Kidney capillary endothelial cell (primary cell): Measurements from ENCODE around the gene ABCG5.

Source experiments
- DNase-seq: peaks from one replicate; pipeline ENCODE4 v3.0.0-alpha.2; 2018; ENCODE audit warnings: low spot score

Gene ABCG5

DNA sequence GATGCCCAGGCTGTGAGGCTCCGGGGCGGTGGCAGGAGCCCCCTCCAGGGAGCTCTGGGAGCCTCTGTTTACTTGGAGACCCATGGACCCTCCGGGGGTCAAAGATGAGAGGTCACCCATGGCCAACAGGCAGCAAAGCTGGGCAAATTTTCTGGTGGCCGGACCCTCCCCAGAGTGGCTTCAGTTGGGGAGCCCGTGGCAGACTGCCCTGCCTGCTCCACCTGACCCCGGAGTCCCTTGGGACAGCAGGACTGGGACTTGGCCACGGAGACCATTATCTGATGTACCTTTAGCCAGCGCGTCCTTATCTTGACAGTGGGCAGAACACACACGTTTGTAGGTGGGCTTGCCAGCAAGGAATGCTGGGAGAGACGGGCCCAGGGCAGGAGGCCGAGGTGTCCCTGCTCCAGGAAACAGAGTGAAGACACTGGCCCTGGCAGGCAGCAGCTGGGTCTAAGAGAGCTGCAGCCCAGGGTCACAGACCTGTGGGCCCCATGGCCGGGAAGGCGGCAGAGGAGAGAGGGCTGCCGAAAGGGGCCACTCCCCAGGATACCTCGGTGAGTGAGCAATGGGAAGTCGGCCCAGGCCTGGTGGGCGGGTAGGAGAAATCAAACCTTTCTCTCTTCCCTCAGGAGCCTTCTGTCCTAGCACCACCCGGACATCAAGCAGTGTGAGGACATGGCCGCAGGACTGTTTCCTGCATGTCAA is at the start of gene ABCG5, which contains the start of gene ABCG8:
Gene ABCG5, minus strand, starts transcription at position 280 of the 708 bp plus-strand sequence. Its CDS starts 160 bp downstream, at position 120.
Gene ABCG8, plus strand, starts transcription at position 412 of the 708 bp plus-strand sequence. Its CDS starts 83 bp downstream, at position 495.
- DNase-seq, result no peak

DNA sequence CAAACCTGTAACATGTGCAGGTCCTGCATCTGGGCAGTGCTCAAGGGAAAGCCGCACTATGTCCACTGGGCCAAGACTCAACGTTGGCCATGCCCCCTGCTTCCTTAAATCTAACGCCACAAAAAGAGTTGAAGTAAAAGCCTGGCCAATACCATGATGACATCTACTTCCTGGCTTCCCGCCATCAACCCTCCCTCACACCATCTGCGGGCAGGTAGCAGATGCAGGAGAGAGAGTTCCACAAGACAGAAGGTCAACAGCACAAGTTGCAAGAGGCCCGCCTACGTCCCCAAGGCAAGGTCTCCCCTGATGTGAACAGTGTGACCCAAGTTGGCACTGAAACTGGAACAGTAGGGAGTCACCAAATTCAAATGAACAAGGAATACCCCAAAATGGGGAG is 48.5 kb upstream of the ABCG5 start:
- DNase-seq, result no peak

DNA sequence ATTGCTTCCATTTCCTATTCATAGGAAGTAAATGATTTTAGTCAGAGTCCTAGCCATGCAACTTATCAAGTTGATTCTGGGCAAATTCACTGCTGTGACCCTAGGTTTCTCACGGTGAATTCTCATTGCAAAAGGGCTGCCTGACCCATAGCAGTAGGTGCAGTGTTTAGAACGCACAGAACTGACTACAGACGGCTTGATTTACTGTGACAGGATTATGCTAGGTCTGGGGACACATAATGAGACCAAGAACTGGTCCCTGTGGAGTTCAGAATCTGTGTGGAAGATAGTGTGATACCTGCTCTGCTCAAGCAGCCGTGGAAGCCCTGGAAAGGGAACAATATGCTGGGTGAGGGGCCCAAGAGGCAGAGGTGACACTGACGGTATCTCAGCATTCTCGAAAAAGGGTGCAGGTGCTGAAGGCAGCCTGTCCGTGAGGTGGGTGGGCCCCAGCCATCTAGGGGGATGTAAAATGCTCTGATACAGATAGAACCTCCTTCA is 46.5 kb upstream of the ABCG5 start:
- no peak for DNase-seq

DNA sequence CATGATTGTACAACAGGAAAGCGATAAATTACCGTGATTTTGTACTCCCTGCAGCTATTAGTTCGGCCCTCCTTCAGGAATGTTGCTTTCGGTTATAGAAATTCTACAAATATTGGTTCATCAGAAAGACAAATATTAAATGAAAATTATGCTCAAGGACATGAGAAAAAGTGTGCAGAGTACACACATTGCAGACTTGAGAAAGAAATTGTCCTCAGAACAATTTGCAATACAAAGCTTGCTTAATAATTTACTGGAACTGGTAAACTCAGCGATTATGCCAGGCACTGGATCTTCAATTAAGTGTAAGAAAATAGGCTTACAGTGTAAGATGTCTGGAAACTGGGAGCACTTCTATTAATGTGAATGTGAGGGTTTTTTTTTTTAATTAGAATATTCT is 46.0 kb upstream of the ABCG5 start:
- DNase-seq, result no peak

GRCh38 chr2:43882312-43882711 is 43.7 kb upstream of the ABCG5 start:
- no peak for DNase-seq

GRCh38 chr2:43880952-43881351 is 42.3 kb upstream of the ABCG5 start:
- no peak for DNase-seq

DNA sequence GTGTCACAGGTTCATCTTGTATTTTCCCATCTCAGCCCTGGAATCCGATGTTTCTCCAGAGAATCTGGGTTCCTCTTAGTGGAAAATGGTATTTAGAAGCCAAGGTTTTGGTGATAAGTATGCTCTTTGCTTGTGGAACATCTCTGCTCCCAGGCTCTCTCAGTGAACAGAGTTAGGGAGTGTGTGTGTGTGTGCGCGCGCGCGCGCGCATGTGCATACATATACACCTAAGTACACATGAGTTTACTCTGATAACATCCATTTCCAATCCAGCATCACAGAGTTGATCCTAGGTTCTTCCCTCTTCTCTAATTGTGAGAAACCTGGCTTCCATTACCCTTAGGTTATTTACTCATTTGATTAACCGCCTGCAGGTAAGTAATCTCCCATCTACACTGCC is 41.8 kb upstream of the ABCG5 start:
- DNase-seq, result no peak

GRCh38 chr2:43879261-43879660 is 40.6 kb upstream of the ABCG5 start:
- DNase-seq, result no peak

DNA sequence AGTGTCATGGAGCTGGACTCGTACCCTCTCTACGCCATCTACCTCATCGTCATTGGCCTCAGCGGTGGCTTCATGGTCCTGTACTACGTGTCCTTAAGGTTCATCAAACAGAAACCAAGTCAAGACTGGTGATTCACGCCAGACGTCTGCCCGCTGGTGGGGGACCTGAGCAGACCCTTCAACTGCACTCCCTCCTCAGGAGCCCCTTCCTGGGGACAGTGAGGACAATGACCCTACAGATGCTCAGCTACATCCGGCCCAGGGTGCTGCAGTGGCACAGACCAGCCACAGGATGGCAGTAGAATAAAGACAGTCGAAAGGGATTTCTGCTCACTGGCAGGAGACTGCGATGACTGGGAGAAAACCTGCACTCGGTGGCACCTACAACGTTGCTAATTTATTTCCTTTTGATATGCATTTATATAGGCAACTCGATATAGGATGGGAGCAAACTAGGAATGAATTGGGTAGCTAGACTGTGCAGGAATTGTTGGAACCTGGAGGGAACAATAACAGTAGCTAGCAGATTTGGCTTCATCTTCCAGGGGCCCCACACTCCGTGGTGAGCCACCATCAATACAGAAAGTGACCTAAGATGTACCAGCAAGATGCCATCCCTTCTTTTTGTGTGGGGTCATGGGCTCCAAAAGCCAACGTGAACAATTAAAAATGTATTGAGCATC is 39.3 kb upstream of the ABCG5 start:
- peak; percentile 42 for DNase-seq

- no peak for DNase-seq
Measured at GRCh38 chr2:43874776-43875451, 36.3 kb upstream of the ABCG5 start.

DNA sequence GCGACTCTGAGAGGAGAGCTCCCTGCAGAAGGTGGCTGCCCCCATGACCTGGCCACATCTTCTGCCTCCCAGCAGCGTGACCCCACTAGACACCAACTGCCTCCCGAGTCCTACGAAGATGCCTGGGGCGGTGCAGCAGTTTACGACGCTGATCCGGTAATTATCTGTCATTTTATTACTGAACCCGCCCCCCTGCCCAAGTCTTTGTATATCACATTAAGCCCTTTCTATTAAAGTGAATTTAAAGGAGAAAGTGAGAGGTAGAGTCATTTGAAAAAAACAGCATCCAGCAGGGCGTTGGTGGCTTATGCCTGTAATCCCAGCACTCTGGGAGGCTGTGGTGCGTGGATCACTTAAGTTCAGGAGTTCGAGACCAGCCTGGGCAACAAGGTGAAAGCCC is 33.5 kb upstream of the ABCG5 start:
- DNase-seq, result no peak

DNA sequence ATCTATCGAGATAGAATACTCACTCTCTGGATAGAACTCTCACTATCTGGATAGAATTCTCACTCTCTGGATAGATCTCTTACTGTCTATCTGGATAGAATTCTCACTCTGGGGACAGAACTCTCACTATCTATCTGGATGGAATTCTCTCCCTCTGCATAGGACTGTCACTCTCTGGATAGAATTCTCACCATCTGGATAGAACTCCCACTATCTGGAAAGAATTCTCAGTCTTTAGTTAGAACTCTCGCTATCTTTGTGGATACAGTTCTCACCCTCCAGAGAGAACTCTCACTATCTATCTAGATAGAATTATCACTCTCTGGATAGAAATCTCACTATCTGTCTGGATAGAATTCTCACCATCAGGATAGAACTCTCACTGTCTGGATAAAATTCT is 16.7 kb upstream of the ABCG5 start:
- DNase-seq, result no peak

DNA sequence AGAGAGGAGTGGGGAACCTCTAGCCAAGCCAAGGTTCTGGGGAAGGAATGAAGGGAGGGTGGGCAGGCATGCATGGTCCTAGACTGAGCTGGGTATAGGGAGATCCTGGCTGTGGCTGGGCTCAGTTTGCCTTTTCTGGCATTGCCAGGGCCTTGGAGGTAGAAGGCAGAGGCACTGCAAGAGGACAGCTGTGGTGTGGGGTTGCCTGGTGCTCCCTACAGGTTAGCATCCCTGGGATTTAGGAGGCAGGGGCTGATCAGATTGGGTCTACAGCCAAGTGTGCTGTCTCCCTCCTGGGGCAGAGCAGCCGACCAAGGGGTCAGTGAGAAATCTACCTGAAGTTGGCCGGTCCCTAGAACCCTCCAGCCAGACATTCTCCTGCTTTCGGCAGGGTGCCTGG is 16.0 kb upstream of the ABCG5 start:
- no peak for DNase-seq

DNA sequence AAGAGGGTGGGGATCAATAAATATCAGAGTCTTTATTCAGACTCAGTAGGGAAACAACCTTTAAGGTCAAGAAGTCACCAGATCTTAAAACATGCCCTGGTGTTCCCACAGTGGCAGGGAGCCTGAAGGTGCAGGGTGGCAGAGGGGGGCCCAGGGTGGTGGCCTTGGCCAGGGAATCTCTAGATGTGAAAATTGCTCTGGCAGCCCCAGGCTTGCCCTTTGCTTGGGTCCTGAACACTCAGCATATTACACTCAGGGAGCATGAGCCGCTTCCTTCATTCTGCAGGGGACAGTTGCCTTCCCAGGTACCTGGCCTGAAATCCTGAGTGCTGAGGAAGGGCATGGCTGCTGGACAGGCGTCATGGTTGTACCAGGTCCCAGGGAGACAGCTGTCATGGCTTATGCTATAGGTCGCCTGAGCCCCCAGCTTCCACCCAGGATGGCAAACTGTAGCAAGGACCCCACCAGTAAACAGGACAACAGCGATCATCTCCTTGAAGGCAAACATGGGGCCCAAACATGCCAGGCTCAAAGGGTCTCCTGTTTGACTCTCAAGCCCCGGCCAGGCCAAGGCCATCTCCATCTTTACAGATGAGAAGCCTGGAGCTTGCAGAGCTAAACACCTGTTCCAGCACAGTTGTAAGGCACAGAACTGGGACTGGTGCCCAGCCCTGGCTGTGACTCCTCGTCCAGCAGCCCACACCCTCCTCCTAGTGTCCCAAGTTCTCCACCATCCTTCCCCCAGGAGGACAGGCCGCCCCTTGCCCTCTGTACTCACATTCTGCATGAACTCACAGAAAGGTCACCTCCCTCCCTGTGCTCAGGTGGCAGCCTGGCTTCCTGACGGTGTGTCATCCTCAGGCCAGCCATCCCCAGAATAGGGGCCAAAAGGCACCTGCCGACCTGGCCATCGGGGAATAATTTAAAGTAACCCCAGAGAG is 14.8 kb upstream of the ABCG5 start:
- no peak for DNase-seq

DNA sequence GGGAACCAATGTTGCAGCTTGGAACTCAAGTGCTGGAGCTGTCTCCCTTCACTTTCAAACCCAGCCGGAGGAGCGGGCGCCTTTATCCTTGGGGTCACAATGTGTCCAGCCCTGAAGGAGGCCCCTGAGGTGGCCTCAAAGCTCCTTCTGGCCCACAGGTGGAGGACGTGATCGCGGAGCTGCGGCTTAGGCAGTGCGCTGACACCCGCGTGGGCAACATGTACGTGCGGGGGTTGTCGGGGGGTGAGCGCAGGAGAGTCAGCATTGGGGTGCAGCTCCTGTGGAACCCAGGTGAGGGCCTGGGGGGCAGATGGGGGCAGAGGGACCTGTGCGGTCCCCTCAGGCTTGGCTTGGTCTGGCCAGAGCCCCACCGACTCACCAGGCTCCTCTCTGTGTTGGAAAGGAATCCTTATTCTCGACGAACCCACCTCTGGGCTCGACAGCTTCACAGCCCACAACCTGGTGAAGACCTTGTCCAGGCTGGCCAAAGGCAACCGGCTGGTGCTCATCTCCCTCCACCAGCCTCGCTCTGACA is 13.6 kb upstream of the ABCG5 start:
- no peak for DNase-seq

DNA sequence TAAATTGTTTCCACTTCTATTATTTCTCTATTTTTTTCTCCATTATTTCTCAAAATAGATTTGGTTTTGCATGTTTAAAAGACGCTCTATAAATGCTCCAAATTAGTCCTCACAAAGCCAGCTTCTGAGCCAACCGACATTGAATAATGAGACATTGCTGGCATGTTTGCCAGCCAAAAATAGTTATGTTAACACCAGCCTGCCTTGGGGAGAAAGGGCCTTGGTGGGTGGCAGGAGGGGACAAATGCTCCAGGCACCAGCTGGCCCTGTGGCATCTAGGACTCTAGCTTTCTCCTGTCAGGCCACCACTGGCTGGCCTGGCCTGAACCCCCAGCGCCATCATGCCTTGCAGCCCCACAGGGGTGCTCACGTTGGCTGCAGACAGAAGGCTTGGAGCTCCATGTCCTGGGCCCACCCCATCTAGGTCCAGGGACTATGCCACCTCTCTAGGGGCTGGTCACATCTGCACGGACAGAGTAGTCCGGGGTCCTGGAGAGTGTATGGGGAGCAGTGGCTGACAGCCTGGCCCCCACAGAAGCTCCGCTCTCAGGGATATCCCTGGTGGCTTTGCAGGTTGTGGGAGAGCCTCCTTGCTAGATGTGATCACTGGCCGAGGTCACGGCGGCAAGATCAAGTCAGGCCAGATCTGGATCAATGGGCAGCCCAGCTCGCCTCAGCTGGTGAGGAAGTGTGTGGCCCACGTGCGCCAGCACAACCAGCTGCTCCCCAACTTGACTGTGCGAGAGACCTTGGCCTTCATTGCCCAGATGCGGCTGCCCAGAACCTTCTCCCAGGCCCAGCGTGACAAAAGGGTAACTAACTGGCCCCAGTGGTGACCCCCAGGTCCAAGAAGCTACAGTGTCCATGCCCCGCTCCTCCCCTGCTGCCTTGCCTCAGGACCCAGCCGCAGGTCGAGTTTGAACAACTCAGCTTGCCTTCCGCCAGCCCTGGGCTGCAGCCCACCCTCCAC is 12.7 kb upstream of the ABCG5 start:
- no peak for DNase-seq

DNA sequence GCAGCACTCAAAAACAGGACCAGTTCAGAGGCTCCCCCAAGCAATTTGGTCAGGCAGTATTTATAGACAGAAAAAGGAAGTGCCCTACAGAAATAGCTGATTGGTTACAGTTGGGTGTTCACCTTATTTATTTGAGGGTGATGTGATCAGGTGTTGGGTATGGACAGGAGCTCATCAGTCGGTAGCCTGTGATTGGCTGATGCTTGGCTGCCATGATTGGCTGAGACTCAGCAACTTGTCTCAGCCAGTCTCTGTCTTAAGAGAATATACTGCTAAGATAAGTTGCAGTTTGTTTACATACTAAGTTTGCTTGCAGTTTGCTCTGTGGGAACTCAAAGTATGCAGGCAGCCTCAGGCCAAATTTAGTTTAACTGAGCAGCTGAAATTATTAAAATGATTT is 9.6 kb upstream of the ABCG5 start:
- DNase-seq, result no peak

- DNase-seq, result no peak
Measured at GRCh38 chr2:43846140-43846793, 7.6 kb upstream of the ABCG5 start.

DNA sequence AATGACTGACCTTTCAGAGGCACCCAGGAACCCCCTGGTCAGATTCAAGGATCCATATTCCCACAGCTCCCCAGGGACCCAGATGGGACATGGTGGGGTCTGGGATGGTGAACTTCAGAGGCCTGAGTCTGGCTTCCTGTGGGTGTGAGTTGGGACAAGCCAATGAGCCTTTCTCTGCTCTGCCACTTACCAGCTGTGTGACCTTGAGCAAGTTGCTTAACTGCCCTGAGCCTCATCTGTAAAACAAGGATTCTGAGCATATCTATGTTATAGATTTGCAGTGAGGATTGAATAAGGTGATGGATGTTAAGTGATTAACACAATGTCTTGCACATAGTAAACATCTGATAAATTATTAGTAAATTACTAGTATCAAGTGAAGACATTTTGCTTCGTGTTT is 6.5 kb upstream of the ABCG5 start:
- no peak for DNase-seq

GRCh38 chr2:43842866-43843226 is 4.2 kb upstream of the ABCG5 start:
- DNase-seq, result no peak
